SU-DHL-6 (cell line): ENCODE measurements around the gene NTRK2.

ENCODE experiments used
- H2AFZ ChIP-seq: fragments of 200-600 bp; sonication (generic); 2 replicates; pipeline ENCODE4 v1.6.1; 2014; ENCODE audit warnings: low read depth, mild to moderate bottlenecking, moderate library complexity, mixed read lengths, antibody characterized with exemption, low read length; ENCODE audit not compliant: severe bottlenecking
- H3F3A ChIP-seq: fragments of 200-600 bp; shearing (Covaris generic); 2 replicates; pipeline ENCODE4 v1.6.0; 2016; ENCODE audit warnings: antibody characterized with exemption, mild to moderate bottlenecking; ENCODE audit not compliant: insufficient read depth
- H3K27ac ChIP-seq: fragments of 200-600 bp; sonication (generic); 2 replicates; pipeline ENCODE4 v1.5.1; 2016; ENCODE audit warnings: low read depth, mild to moderate bottlenecking, low read length, moderate library complexity, mixed read lengths
- H3K27me3 ChIP-seq: fragments of 200-600 bp; sonication (generic), shearing (Covaris generic); 2 replicates; pipeline ENCODE4 v1.6.0; 2014; ENCODE audit warnings: mild to moderate bottlenecking, low read length
- H3K36me3 ChIP-seq: fragments of 200-600 bp; sonication (generic); 2 replicates; pipeline ENCODE4 v1.6.1; 2014; ENCODE audit warnings: mild to moderate bottlenecking, low read length, mixed read lengths
- H3K4me2 ChIP-seq: fragments of 300-600, 200-600 bp; shearing (Covaris generic), sonication (generic); 2 replicates; pipeline ENCODE4 v1.6.0; 2014; ENCODE audit warnings: low read length, low read depth, mild to moderate bottlenecking; ENCODE audit not compliant: poor library complexity, severe bottlenecking
- H3K4me3 ChIP-seq: fragments of 200-600 bp; sonication (generic); 2 replicates; pipeline ENCODE4 v1.5.1; 2014; ENCODE audit warnings: antibody characterized with exemption, low read length, mild to moderate bottlenecking, mixed read lengths; ENCODE audit not compliant: insufficient read depth, poor library complexity, severe bottlenecking
- H3K79me2 ChIP-seq: fragments of 200-600 bp; sonication (generic); 2 replicates; pipeline ENCODE4 v1.6.1; 2014; ENCODE audit warnings: mild to moderate bottlenecking, low read length, moderate library complexity; ENCODE audit not compliant: insufficient read depth
- H3K9ac ChIP-seq: fragments of 200-600 bp; sonication (generic); 2 replicates; pipeline ENCODE4 v1.7.0; 2014; ENCODE audit warnings: mild to moderate bottlenecking, low read length
- H3K9me2 ChIP-seq: fragments of 200-600 bp; sonication (generic); replicated peaks from 2 replicates; pipeline ENCODE4 v1.6.1; 2014; ENCODE audit warnings: low read length; ENCODE audit not compliant: insufficient read depth
- H3K9me3 ChIP-seq: fragments of 200-600 bp; sonication (generic); 2 replicates; pipeline ENCODE4 v1.6.1; 2014; ENCODE audit warnings: low read length, mixed read lengths; ENCODE audit not compliant: insufficient read depth
- H4K20me1 ChIP-seq: fragments of 200-600 bp; sonication (generic); 2 replicates; pipeline ENCODE4 v1.6.1; 2014; ENCODE audit warnings: low read depth, mild to moderate bottlenecking, antibody characterized with exemption, low read length, moderate library complexity, mixed read lengths
- CTCF ChIP-seq: fragments of 200-600 bp; sonication (generic); IDR thresholded peaks from one replicate; pipeline ENCODE4 v1.5.1; 2017; ENCODE audit warnings: antibody characterized with exemption, mild to moderate bottlenecking, low read length, moderate library complexity; ENCODE audit not compliant: insufficient read depth, poor library complexity, severe bottlenecking
- EZH2phosphoT487 ChIP-seq: fragments of 200-600 bp; sonication (generic), shearing (Covaris generic); conservative IDR thresholded peaks from 2 replicates; pipeline ENCODE4 v1.6.1; 2018; ENCODE audit warnings: mild to moderate bottlenecking, antibody characterized with exemption, low read length, moderate library complexity, mixed read lengths

The NTRK2 gene

GRCh38 chr9:84811751-84812074, 142.2 kb downstream of the NTRK2 start:
- Histone ChIP-seq H3K27me3 (no peaks in the 10 kb centered on the region), H3K4me3 (no peak overlapping the region), H3K79me2 (no peaks in the 10 kb centered on the region), H3K36me3 (no peaks in the 10 kb centered on the region), H4K20me1 (no peaks in the 10 kb centered on the region), H3K9me3 (no peaks in the 10 kb centered on the region), H2AFZ (no peak overlapping the region), H3K27ac (no peak overlapping the region), H3K9ac (no peak overlapping the region), H3K4me2 (no peak overlapping the region), H3F3A (no peaks in the 10 kb centered on the region), H3K9me2 (no peaks in the 10 kb centered on the region)
- no peak for TF ChIP-seq EZH2phosphoT487
- no peak for TF ChIP-seq CTCF

DNA sequence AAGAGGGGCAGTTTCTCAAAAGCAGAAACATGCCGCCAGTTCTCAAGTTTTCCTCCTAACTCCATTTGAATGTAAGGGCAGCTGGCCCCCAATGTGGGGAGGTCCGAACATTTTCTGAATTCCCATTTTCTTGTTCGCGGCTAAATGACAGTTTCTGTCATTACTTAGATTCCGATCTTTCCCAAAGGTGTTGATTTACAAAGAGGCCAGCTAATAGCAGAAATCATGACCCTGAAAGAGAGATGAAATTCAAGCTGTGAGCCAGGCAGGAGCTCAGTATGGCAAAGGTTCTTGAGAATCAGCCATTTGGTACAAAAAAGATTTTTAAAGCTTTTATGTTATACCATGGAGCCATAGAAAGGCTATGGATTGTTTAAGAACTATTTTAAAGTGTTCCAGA, 142.8 kb downstream of the NTRK2 start:
- no peak overlapping the region for H3K9ac ChIP-seq
- H3K4me2 ChIP-seq: no peak overlapping the region
- no peaks in the 10 kb centered on the region for H3K9me2 ChIP-seq
- H3F3A ChIP-seq: no peaks in the 10 kb centered on the region
- no peaks in the 10 kb centered on the region for H3K36me3 ChIP-seq
- H4K20me1 ChIP-seq: no peaks in the 10 kb centered on the region
- H3K9me3 ChIP-seq: no peaks in the 10 kb centered on the region
- no peak overlapping the region for H2AFZ ChIP-seq
- TF ChIP-seq CTCF: no peak
- H3K27ac ChIP-seq: no peak overlapping the region
- no peaks in the 10 kb centered on the region for H3K27me3 ChIP-seq
- no peak overlapping the region for H3K4me3 ChIP-seq
- no peaks in the 10 kb centered on the region for H3K79me2 ChIP-seq

DNA sequence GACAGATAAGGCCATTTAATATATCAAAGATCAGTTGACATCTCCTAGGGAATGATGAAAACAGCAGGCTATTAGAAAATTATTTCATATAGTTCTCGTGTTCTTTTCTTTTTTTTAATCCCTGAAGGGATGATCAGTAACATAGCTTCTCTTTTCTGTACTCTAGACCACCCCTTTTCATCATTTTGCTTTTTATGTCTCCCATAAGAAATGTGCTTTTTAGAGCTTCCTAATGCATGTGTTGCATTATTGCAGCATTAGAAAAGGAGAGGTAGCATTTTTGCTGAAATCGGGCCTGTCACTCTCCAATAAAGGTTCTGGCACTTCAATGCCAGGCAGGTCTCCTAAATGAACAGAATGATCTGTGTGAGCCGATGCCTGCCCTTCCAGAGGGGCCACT, 143.3 kb downstream of the NTRK2 start:
- no peak overlapping the region for H3K9ac ChIP-seq
- no peak overlapping the region for H2AFZ ChIP-seq
- no peaks in the 10 kb centered on the region for H3K36me3 ChIP-seq
- H3K9me2 ChIP-seq: no peaks in the 10 kb centered on the region
- H3K4me3 ChIP-seq: no peak overlapping the region
- TF ChIP-seq CTCF (no peak), EZH2phosphoT487 (no peak)
- H3F3A ChIP-seq: no peaks in the 10 kb centered on the region
- H3K4me2 ChIP-seq: no peak overlapping the region
- no peaks in the 10 kb centered on the region for H3K79me2 ChIP-seq
- H3K27me3 ChIP-seq: no peaks in the 10 kb centered on the region
- H3K27ac ChIP-seq: no peak overlapping the region
- H4K20me1 ChIP-seq: no peaks in the 10 kb centered on the region
- H3K9me3 ChIP-seq: no peaks in the 10 kb centered on the region

- H3F3A ChIP-seq: no peaks in the 10 kb centered on the region
- no peak overlapping the region for H3K4me2 ChIP-seq
- TF ChIP-seq CTCF: no peak
- TF ChIP-seq EZH2phosphoT487: no peak
- H3K9ac ChIP-seq: no peak overlapping the region
- H3K4me3 ChIP-seq: no peak overlapping the region
- no peaks in the 10 kb centered on the region for H3K36me3 ChIP-seq
- no peaks in the 10 kb centered on the region for H3K27me3 ChIP-seq
- H3K79me2 ChIP-seq: no peaks in the 10 kb centered on the region
- no peaks in the 10 kb centered on the region for H3K9me2 ChIP-seq
- no peaks in the 10 kb centered on the region for H4K20me1 ChIP-seq
- no peak overlapping the region for H2AFZ ChIP-seq
- no peak overlapping the region for H3K27ac ChIP-seq
- no peaks in the 10 kb centered on the region for H3K9me3 ChIP-seq
Measured at GRCh38 chr9:84815554-84815953, 146.0 kb downstream of the NTRK2 start.
